Occipital lobe (tissue), 2 donors: ENCODE results near the gene CARMIL3. TPM values are rescaled to one million over a fixed set of nuclear protein-coding genes. Genes with fewer than 3 reads are reported as not detected.
"Not testable (repeated sequence)": the region's sequence is repeated elsewhere in the genome, so short reads cannot be mapped to it uniquely, and the experiment has no call there.

ENCODE experiments used
- DNase-seq: peaks from one replicate; lab custom pipeline; 2025; lab: John Stamatoyannopoulos, UW
- total RNA-seq: library from RNA; depleted of rRNA; stranded (reverse); fragments of >200 nt; gene quantifications from one replicate; pipeline ENCODE4 v1.2.3, GENCODE V29; 2014

CARMIL3 gene
- total RNA-seq, 1 donor from 2014 or later = 24.2 TPM

- no peak for DNase-seq
Observed at GRCh38 chr14:24095271-24096068, 43.7 kb downstream of the CARMIL3 start.

GRCh38 chr14:24096545-24097181 is 44.9 kb downstream of the CARMIL3 start:
- no peak for DNase-seq

GRCh38 chr14:24098229-24098926 is 46.6 kb downstream of the CARMIL3 start:
- DNase-seq = no peak

- no peak for DNase-seq
Observed at GRCh38 chr14:24098927-24099813, 47.4 kb downstream of the CARMIL3 start.

- DNase-seq = no peak
Observed at GRCh38 chr14:24100197-24100981, 48.6 kb downstream of the CARMIL3 start.

GRCh38 chr14:24100982-24101494 is 49.2 kb downstream of the CARMIL3 start:
- no peak for DNase-seq

GRCh38 chr14:24102357-24103048 is 50.7 kb downstream of the CARMIL3 start:
- DNase-seq = no peak

GRCh38 chr14:24103451-24103850 is 51.6 kb downstream of the CARMIL3 start:
- no peak for DNase-seq

- not testable (repeated sequence) for DNase-seq
Observed at GRCh38 chr14:24105609-24106239, 53.9 kb downstream of the CARMIL3 start.

GRCh38 chr14:24106672-24107271 is 55.0 kb downstream of the CARMIL3 start:
- DNase-seq = no peak

- no peak for DNase-seq
Observed at GRCh38 chr14:24108336-24108874, 56.6 kb downstream of the CARMIL3 start.

- DNase-seq = no peak
Observed at GRCh38 chr14:24110060-24110459, 58.3 kb downstream of the CARMIL3 start.

- no peak for DNase-seq
Observed at GRCh38 chr14:24110523-24110922, 58.7 kb downstream of the CARMIL3 start.

- no peak for DNase-seq
Observed at GRCh38 chr14:24113379-24113800, 61.6 kb downstream of the CARMIL3 start.

GRCh38 chr14:24113801-24114531 is 62.2 kb downstream of the CARMIL3 start:
- DNase-seq = peak; percentile 85

GRCh38 chr14:24114532-24115421 is 63.0 kb downstream of the CARMIL3 start, which contains the start of the genes DCAF11 and NRL:
TSS of gene DCAF11 (plus strand) at chr14:24114777. CDS start at chr14:24115595, 818 bp downstream.
TSS of gene NRL (minus strand) at chr14:24114949. CDS start at chr14:24082848, 32,101 bp downstream.
- DNase-seq = peak; percentile 98
